HG02623 (cell line): ENCODE measurements around the gene MEF2D.

Source experiments
- ATAC-seq: cut with Tn5 transposase; IDR thresholded peaks from one replicate; pipeline ENCODE4 v1.9.1; 2021; ENCODE audit warnings: moderate library complexity; ENCODE audit not compliant: unreplicated experiment

Gene MEF2D

GRCh38 chr1:156448134-156448967 lies 52.2 kb downstream of the MEF2D start:
- ATAC-seq: no peak

GRCh38 chr1:156445789-156446263 lies 54.7 kb downstream of the MEF2D start:
- no peak for ATAC-seq

GRCh38 chr1:156444407-156445001 lies 56.1 kb downstream of the MEF2D start:
- ATAC-seq: no peak

DNA sequence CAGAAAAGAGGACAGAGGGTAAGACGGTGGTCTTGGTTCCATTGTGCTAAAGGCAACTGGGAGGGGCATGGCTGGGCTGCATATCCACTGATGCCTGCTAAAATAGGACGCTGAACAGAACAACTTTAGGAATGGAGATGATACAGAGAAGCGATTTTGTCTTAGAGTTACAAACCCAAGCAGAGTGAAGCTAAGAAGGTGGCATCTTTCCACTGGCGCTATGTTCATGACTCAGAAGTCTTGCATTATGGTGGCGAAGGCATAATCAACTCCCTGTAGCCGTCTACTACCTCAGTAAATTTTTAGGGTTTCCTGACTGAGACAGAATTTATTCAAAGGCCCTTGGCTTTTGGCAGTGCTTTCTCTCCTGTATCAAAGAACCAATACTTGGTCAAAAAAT lies 57.3 kb downstream of the MEF2D start:
- no peak for ATAC-seq

DNA sequence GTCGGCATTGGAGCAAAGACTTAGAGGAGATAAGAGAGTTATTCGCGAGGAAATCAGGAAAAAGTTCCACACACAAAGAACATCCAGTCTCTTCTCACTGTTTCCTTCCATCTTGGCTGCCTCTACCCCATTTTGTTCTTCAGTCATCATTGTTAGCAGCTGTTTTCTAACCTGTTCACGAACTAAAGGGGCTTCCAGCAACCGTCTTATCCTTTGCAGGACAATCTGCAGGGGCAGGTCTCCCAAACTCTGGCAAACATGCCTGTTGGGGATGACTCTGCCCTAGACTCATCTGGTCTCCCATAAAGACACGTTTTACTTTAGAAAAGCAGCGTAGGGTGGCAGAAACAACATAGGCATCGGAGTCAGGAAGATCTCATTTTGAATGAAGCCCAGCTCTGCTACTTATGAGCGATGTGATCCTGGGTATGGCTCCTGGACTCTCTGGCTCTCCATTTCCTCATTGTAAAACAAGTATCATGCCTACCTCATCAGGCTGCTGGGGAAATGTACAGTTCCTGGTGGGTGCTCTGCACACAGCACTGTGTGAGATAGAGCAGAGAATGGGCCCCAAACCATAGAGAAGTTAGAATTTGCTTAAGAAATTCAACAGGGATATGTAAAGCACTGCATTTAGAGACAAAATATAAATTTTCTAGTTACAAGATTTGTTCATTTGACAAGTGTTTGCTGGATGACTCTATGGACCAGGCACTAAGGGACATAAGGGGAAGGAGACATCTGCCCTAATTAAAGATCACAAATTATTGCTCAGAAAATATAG lies 59.7 kb downstream of the MEF2D start:
- ATAC-seq: no peak

- ATAC-seq: no peak
Measured at GRCh38 chr1:156439777-156440183, 60.8 kb downstream of the MEF2D start.

DNA sequence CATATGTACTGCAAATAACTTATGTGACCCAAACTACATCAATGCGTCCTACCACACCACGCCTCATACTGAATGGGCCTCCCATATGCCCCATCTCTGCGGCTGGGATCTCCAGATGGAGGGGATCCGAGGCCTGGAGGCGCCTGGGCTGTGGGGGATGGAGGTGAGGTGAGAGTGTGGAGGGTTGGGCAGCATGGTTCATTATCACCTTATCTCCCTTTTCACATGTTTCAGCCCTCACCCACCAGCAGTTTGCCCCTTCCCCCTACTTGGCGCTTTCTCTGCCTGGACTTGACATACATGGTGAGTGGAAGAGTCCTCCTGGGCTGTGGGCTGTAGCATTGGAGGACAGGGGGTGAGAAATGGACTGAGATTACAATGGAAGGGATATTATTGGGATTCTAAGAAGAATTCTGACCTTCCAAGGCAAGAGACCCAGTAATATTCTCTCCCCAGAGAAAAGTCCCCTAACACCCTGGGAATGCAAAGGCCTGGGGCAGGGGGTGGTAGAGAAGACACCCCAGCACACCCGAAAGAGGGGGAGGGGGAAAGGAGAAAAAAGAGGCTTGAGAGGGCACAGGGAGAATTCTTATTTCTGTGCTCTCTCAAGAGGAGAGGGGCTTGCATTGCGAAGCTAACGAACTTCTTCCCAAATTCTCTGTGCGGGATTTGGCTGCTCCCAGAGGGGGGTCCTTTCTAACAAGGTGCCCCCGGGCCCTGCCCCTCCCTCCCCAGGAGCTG lies 61.4 kb downstream of the MEF2D start:
- no peak for ATAC-seq

DNA sequence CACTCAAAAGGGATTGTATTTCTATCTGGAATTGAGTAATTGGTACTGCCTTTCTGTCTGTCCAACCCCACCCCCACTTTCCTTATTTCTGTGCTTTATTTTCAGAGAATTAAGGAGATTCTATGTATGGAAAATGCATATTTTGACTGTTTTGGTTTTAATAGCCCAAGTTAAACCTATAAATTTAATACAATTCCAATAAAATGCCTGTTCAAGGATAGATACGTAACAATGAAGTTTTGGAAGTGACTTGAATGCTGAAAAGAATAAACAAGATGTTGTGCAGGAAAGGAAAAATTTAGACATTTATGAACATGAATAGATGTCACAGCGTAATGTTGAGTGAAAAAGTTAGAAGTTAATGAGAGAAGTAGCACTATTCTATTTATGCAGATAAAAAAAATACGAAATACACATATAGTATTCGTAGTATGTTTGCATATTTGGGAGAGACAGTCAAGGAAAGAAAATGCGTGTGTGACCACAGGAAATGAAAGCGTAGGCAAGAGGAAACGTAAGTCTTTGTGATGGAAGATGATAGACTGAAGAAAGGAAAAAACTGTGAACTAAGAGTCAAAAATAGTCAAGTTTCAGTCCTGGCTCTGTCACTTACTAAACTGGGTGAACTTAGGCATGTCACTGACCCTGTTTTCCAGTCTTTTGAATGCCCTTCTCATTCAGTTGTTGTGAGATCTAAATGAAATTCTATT lies 62.1 kb downstream of the MEF2D start:
- no peak for ATAC-seq

DNA sequence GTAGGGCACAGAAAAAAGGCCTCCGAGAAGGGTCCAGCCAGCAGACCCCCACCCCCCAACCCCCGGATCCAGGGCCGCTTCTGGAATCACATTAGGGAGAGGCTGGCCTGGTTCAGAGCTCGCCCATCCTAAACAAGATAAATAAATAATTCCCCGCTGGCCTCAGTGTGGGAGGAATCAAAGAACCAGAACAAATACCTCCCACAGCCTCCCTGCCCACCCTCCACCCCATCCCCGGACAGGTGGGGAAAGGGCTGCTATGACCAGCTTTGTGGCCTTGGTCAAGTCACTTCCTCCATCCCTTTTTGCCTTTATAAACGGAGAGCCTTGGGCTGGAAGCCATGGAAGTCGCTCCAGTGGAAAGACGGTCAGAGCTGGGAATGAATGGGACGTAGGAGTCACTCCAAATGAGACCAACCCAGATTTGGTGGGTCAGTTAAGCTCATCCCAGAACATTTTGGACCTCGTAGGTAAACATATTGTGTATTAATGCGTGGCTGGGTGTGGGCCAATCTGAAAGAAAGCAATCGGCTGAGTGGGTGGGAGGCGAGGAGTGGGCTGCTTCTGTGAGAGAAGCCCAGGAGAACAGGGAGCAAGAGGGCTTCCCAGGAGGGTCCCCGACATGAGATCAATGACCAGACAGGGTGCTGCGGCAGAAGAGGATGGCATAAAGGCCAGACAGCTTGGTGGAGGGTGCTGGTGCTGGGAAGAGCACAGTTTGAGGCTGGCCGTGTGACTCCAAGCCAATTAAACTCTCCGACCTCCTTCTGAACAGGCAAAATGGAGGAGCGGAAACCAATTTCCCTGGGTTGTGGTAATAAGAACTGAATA lies 63.3 kb downstream of the MEF2D start:
- no peak for ATAC-seq

- ATAC-seq: no peak
Measured at GRCh38 chr1:156436141-156437036, 64.2 kb downstream of the MEF2D start.

GRCh38 chr1:156435545-156436140 lies 64.9 kb downstream of the MEF2D start:
- ATAC-seq: no peak

DNA sequence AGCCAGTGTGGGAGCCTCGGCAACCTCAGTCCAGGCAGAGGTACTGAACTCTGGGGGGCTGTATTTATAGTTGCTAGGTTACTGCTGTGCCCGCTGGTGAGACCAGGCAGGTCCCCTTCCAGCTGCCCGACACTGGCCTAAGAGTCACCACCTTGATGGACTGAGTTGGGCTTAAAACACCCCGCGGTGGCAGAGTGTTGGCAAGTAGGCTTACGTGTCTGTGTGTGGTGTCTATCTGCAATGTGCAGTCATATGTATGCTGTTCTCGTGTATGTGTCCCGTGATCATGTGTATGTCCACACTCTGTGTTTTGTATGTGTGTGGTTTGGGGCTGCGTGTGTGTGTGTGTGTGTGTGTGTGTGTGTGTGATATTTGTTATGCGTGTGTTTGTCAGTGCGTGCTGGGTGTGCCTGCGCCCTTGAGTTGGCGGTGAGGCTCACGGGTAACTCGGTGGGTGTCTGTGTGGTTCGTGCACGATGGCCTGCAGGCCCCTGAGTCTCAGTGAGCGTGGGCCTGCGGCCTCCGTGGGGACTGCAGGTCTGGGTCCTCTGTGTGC lies 65.5 kb downstream of the MEF2D start:
- no peak for ATAC-seq

- ATAC-seq: no peak
Measured at GRCh38 chr1:156433602-156434001, 67.0 kb downstream of the MEF2D start.

- no peak for ATAC-seq
Measured at GRCh38 chr1:156433032-156433431, 67.5 kb downstream of the MEF2D start.

GRCh38 chr1:156432669-156433018 lies 67.9 kb downstream of the MEF2D start:
- no peak for ATAC-seq

GRCh38 chr1:156431769-156432668 lies 68.6 kb downstream of the MEF2D start:
- ATAC-seq: no peak

GRCh38 chr1:156431366-156431765 lies 69.2 kb downstream of the MEF2D start:
- no peak for ATAC-seq
